ENCODE data around the gene KRTAP9-7.
"Not testable (repeated sequence)": the region's sequence is repeated elsewhere in the genome, so short reads cannot be mapped to it uniquely, and the experiment has no call there.

The KRTAP9-7 gene

DNA sequence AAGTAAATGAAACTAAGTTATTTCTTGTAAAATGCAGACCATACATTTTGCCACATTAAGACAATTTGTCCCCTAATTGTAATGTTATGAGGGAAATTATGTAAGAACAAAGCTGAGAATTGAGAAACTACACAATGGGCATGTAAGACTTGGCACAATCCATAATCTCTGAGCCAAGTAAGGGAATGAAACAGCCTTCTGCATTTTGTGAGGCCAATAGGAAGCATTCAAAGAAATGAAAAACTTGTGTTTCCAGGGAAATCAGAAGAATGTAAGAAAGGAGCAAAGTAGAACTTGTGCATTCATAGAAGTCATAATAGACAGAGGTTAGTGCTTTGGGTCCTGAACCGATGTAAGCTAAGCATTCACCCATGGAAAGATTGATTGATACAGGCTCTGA lies 24.2 kb upstream of the KRTAP9-7 start:
- Histone ChIP-seq H3K4me1 (ENCODE audit: control insufficient read depth, insufficient read depth, low read length) (no peaks in the 10 kb centered on the region), H3K9ac (ENCODE audit: low read length) (no peak overlapping the region), H3K27ac (ENCODE audit: low read depth, low read length) (no peak overlapping the region), H3K4me3 (ENCODE audit: low read depth, low read length) (no peak overlapping the region), H3K27me3 (ENCODE audit: control insufficient read depth, insufficient read depth, low read length) (peaks cover 42% of the 10 kb centered on the region), H3K9me3 (ENCODE audit: control insufficient read depth, insufficient read depth, low read depth, low read length) (no peaks in the 10 kb centered on the region), H3K36me3 (ENCODE audit: control insufficient read depth, insufficient read depth, low read length) (no peaks in the 10 kb centered on the region)

DNA sequence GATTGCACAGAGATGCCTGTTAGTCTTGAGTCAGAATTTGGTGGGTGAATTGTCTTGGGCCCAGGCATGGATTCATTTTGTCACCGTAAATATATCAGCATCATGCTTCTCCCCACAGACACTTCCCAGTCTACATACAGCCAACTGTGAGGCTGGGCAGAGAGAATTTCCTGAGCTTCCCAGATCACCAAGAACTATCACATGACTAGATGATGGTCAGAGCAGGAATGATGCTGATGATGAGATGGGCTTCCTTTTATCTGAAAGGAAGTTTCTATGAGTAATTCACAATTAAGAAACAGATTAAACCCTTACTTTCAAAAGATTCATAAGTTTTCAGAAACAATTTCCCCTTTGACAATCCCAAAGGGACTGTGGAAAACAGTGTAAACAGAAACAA lies 20.6 kb upstream of the KRTAP9-7 start:
- Histone ChIP-seq H3K4me3 (ENCODE audit: low read depth, low read length) (no peak overlapping the region), H3K9me3 (ENCODE audit: control insufficient read depth, insufficient read depth, low read depth, low read length) (no peaks in the 10 kb centered on the region)

GRCh38 chr17:41255381-41256290 lies 19.9 kb upstream of the KRTAP9-7 start, which contains the start of gene KRTAP9-9:
TSS of gene KRTAP9-9 (plus strand) at chr17:41255384.
- not testable (repeated sequence) for H3K36me3 ChIP-seq (ENCODE audit: control insufficient read depth, insufficient read depth, low read length); H3K9me3 ChIP-seq (ENCODE audit: control insufficient read depth, insufficient read depth, low read depth, low read length); H3K9ac ChIP-seq (ENCODE audit: low read length); H3K4me1 ChIP-seq (ENCODE audit: control insufficient read depth, insufficient read depth, low read length); H3K27ac ChIP-seq (ENCODE audit: low read depth, low read length); H3K4me3 ChIP-seq (ENCODE audit: low read depth, low read length)
- peaks cover 46% of the 10 kb centered on the region for H3K27me3 ChIP-seq (ENCODE audit: control insufficient read depth, insufficient read depth, low read length)

More for the DNA sequence above, 20.6 kb upstream of the KRTAP9-7 start:
- Histone ChIP-seq H3K4me1 (ENCODE audit: control insufficient read depth, insufficient read depth, low read length) (no peaks in the 10 kb centered on the region), H3K27me3 (ENCODE audit: control insufficient read depth, insufficient read depth, low read length) (peaks cover 48% of the 10 kb centered on the region), H3K36me3 (ENCODE audit: control insufficient read depth, insufficient read depth, low read length) (no peaks in the 10 kb centered on the region), H3K27ac (ENCODE audit: low read depth, low read length) (no peak overlapping the region), H3K9ac (ENCODE audit: low read length) (no peak overlapping the region)

GRCh38 chr17:41256291-41256685 lies 19.2 kb upstream of the KRTAP9-7 start:
- Histone ChIP-seq H3K27ac (ENCODE audit: low read depth, low read length) (no peak overlapping the region), H3K36me3 (ENCODE audit: control insufficient read depth, insufficient read depth, low read length) (no peaks in the 10 kb centered on the region), H3K27me3 (ENCODE audit: control insufficient read depth, insufficient read depth, low read length) (peaks cover 44% of the 10 kb centered on the region), H3K4me3 (ENCODE audit: low read depth, low read length) (no peak overlapping the region), H3K4me1 (ENCODE audit: control insufficient read depth, insufficient read depth, low read length) (no peaks in the 10 kb centered on the region), H3K9me3 (ENCODE audit: control insufficient read depth, insufficient read depth, low read depth, low read length) (no peaks in the 10 kb centered on the region), H3K9ac (ENCODE audit: low read length) (no peak overlapping the region)

DNA sequence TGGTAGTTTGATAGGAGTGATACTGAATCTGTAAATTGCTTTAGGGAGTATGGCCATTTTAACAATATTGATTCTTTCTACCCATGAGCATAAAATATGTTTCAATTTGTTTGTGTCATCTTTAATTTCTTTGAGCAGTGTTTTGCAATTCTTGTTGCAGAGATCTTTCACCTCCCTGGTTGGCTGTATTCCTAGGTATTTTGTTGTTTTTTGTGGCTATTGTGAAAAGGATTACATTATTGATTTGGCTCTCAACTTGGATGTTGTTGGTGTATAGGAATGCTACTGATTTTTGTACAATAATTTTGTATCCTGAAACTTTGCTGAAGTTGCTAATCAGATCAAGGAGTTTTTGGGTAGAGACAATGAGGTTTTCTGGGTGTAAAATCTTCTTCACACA lies 17.1 kb upstream of the KRTAP9-7 start:
- H3K27ac ChIP-seq (ENCODE audit: low read depth, low read length): no peak overlapping the region
- H3K4me3 ChIP-seq (ENCODE audit: low read depth, low read length): no peak overlapping the region
- H3K9me3 ChIP-seq (ENCODE audit: control insufficient read depth, insufficient read depth, low read depth, low read length): no peaks in the 10 kb centered on the region
- no peaks in the 10 kb centered on the region for H3K36me3 ChIP-seq (ENCODE audit: control insufficient read depth, insufficient read depth, low read length)
- no peak overlapping the region for H3K9ac ChIP-seq (ENCODE audit: low read length)
- no peaks in the 10 kb centered on the region for H3K4me1 ChIP-seq (ENCODE audit: control insufficient read depth, insufficient read depth, low read length)
- peaks cover 34% of the 10 kb centered on the region for H3K27me3 ChIP-seq (ENCODE audit: control insufficient read depth, insufficient read depth, low read length)

GRCh38 chr17:41263212-41263611 lies 12.3 kb upstream of the KRTAP9-7 start:
- peaks cover 33% of the 10 kb centered on the region; the same call in 1 of the 2 replicates for H3K27me3 ChIP-seq (ENCODE audit: control insufficient read depth, insufficient read depth, low read length)
- H3K9me3 ChIP-seq (ENCODE audit: control insufficient read depth, insufficient read depth, low read depth, low read length): no peaks in the 10 kb centered on the region
- no peaks in the 10 kb centered on the region for H3K36me3 ChIP-seq (ENCODE audit: control insufficient read depth, insufficient read depth, low read length)
- no peak overlapping the region for H3K9ac ChIP-seq (ENCODE audit: low read length)
- no peak overlapping the region for H3K4me3 ChIP-seq (ENCODE audit: low read depth, low read length)
- H3K4me1 ChIP-seq (ENCODE audit: control insufficient read depth, insufficient read depth, low read length): no peaks in the 10 kb centered on the region
- no peak overlapping the region for H3K27ac ChIP-seq (ENCODE audit: low read depth, low read length)

GRCh38 chr17:41264599-41264998 lies 10.9 kb upstream of the KRTAP9-7 start:
- H3K4me3 ChIP-seq (ENCODE audit: low read depth, low read length): no peak overlapping the region
- no peaks in the 10 kb centered on the region for H3K4me1 ChIP-seq (ENCODE audit: control insufficient read depth, insufficient read depth, low read length)
- H3K36me3 ChIP-seq (ENCODE audit: control insufficient read depth, insufficient read depth, low read length): no peaks in the 10 kb centered on the region
- no peak overlapping the region for H3K27ac ChIP-seq (ENCODE audit: low read depth, low read length)
- H3K9me3 ChIP-seq (ENCODE audit: control insufficient read depth, insufficient read depth, low read depth, low read length): no peaks in the 10 kb centered on the region
- H3K27me3 ChIP-seq (ENCODE audit: control insufficient read depth, insufficient read depth, low read length): peaks cover 23% of the 10 kb centered on the region; the same call in 1 of the 2 replicates
- no peak overlapping the region for H3K9ac ChIP-seq (ENCODE audit: low read length)

GRCh38 chr17:41265078-41265477 lies 10.4 kb upstream of the KRTAP9-7 start, which contains the start of gene KRTAP9-6:
TSS of gene KRTAP9-6 (plus strand) at chr17:41265378. CDS start at chr17:41265378, 0 bp downstream.
- no peak within 1 kb of the TSS for H3K27ac ChIP-seq (ENCODE audit: low read depth, low read length)
- no peaks in the 10 kb centered on the region for H3K9me3 ChIP-seq (ENCODE audit: control insufficient read depth, insufficient read depth, low read depth, low read length)
- no peaks in the 10 kb centered on the region for H3K4me1 ChIP-seq (ENCODE audit: control insufficient read depth, insufficient read depth, low read length)
- peaks cover 23% of the 10 kb centered on the region; the same call in 1 of the 2 replicates for H3K27me3 ChIP-seq (ENCODE audit: control insufficient read depth, insufficient read depth, low read length)
- no peak within 1 kb of the TSS for H3K4me3 ChIP-seq (ENCODE audit: low read depth, low read length)
- H3K36me3 ChIP-seq (ENCODE audit: control insufficient read depth, insufficient read depth, low read length): no peaks in the 10 kb centered on the region
- H3K9ac ChIP-seq (ENCODE audit: low read length): no peak within 1 kb of the TSS

- H3K9me3 ChIP-seq (ENCODE audit: control insufficient read depth, insufficient read depth, low read depth, low read length): no peaks in the 10 kb centered on the region
Observed at GRCh38 chr17:41267711-41268110, 7.8 kb upstream of the KRTAP9-7 start.

GRCh38 chr17:41271323-41271722 lies 4.2 kb upstream of the KRTAP9-7 start:
- H3K9ac ChIP-seq (ENCODE audit: low read length); H3K4me1 ChIP-seq (ENCODE audit: control insufficient read depth, insufficient read depth, low read length); H3K9me3 ChIP-seq (ENCODE audit: control insufficient read depth, insufficient read depth, low read depth, low read length); H3K27ac ChIP-seq (ENCODE audit: low read depth, low read length); H3K4me3 ChIP-seq (ENCODE audit: low read depth, low read length); H3K36me3 ChIP-seq (ENCODE audit: control insufficient read depth, insufficient read depth, low read length): not testable (repeated sequence)
- peaks cover 16% of the 10 kb centered on the region; the same call in 1 of the 2 replicates for H3K27me3 ChIP-seq (ENCODE audit: control insufficient read depth, insufficient read depth, low read length)

More at GRCh38 chr17:41267711-41268110, 7.8 kb upstream of the KRTAP9-7 start:
- Histone ChIP-seq H3K4me1 (ENCODE audit: control insufficient read depth, insufficient read depth, low read length) (no peaks in the 10 kb centered on the region), H3K9ac (ENCODE audit: low read length) (no peak overlapping the region), H3K27ac (ENCODE audit: low read depth, low read length) (no peak overlapping the region), H3K4me3 (ENCODE audit: low read depth, low read length) (no peak overlapping the region), H3K36me3 (ENCODE audit: control insufficient read depth, insufficient read depth, low read length) (no peaks in the 10 kb centered on the region), H3K27me3 (ENCODE audit: control insufficient read depth, insufficient read depth, low read length) (peaks cover 19% of the 10 kb centered on the region; the same call in 1 of the 2 replicates)

- Histone ChIP-seq H3K4me1 (ENCODE audit: control insufficient read depth, insufficient read depth, low read length) (no peaks in the 10 kb centered on the region), H3K4me3 (ENCODE audit: low read depth, low read length) (no peak overlapping the region), H3K27ac (ENCODE audit: low read depth, low read length) (no peak overlapping the region), H3K9me3 (ENCODE audit: control insufficient read depth, insufficient read depth, low read depth, low read length) (no peaks in the 10 kb centered on the region), H3K36me3 (ENCODE audit: control insufficient read depth, insufficient read depth, low read length) (no peaks in the 10 kb centered on the region), H3K9ac (ENCODE audit: low read length) (no peak overlapping the region), H3K27me3 (ENCODE audit: control insufficient read depth, insufficient read depth, low read length) (peaks cover 18% of the 10 kb centered on the region; the same call in 1 of the 2 replicates)
Observed at GRCh38 chr17:41271858-41272257, 3.6 kb upstream of the KRTAP9-7 start.

Measured in HUES6 (cell line).